SU-DHL-6 (cell line): ENCODE results near the gene ST6GAL1.

ENCODE experiments used
- CTCF ChIP-seq: fragments of 200-600 bp; sonication (generic); IDR thresholded peaks from one replicate; pipeline ENCODE4 v1.5.1; 2017; ENCODE audit warnings: antibody characterized with exemption, mild to moderate bottlenecking, low read length, moderate library complexity; ENCODE audit not compliant: insufficient read depth, poor library complexity, severe bottlenecking
- EZH2phosphoT487 ChIP-seq: fragments of 200-600 bp; sonication (generic), shearing (Covaris generic); conservative IDR thresholded peaks from 2 replicates; pipeline ENCODE4 v1.6.1; 2018; ENCODE audit warnings: mild to moderate bottlenecking, antibody characterized with exemption, low read length, moderate library complexity, mixed read lengths

GRCh38 chr3:186993210-186993782 lies 63.0 kb downstream of the ST6GAL1 start:
- TF ChIP-seq CTCF (no peak), EZH2phosphoT487 (no peak)
